Activated CD4-positive, alpha-beta T cell treated with anti-CD3 and anti-CD28 coated beads for 36 hours (primary cell): ENCODE data around the gene HSPG2. TPM values are rescaled to one million over a fixed set of nuclear protein-coding genes. Genes with fewer than 3 reads are reported as not detected.

Experiments
- ATAC-seq: fragments of 200-7000 bp; cut with Tn5 transposase; one replicate; pipeline ENCODE4 v1.10.0; 2021; ENCODE audit warnings: mild to moderate bottlenecking, moderate library complexity
- CTCF ChIA-PET: fragments of 350-600 bp; sonication (Branson Sonifier 250); formaldehyde crosslinking; loops from one replicate; lab custom pipeline; 2021; ENCODE audit warnings: antibody characterized with exemption; lab: Charles Lee
- POLR2A ChIA-PET: fragments of 350-600 bp; sonication (Branson Sonifier 250); formaldehyde crosslinking; loops from one replicate; lab custom pipeline; 2021; ENCODE audit warnings: antibody characterized with exemption, inconsistent platforms; lab: Charles Lee
- DNase-seq: peaks from one replicate; pipeline ENCODE4 v3.0.0-alpha.2; 2020
- H3K27ac Mint-ChIP-seq: one replicate; pipeline ENCODE4 v1.8.0; 2021; ENCODE audit warnings: mixed read lengths
- H3K27me3 Mint-ChIP-seq: one replicate; pipeline ENCODE4 v1.8.0; 2021; ENCODE audit warnings: mixed read lengths
- H3K36me3 Mint-ChIP-seq: one replicate; pipeline ENCODE4 v1.8.0; 2021; ENCODE audit warnings: low read depth, mixed read lengths
- H3K4me1 Mint-ChIP-seq: one replicate; pipeline ENCODE4 v1.8.0; 2021; ENCODE audit warnings: mixed read lengths
- H3K4me3 Mint-ChIP-seq: one replicate; pipeline ENCODE4 v1.8.0; 2021; ENCODE audit warnings: mild to moderate bottlenecking, moderate library complexity, mixed read lengths
- H3K9me3 Mint-ChIP-seq: one replicate; pipeline ENCODE4 v1.8.0; 2021; ENCODE audit warnings: low read depth, mixed read lengths
- intact Hi-C, 2 experiments: fragments of 100-400 bp; cut with DNase I in 1 of 2; cut with micrococcal nuclease in 1 of 2; formaldehyde crosslinking; loops; one replicate each; pipeline versions ENCODE4 v1.14.2 to v1.15.1; 2022 to 2024; cut with DNase I, micrococcal nuclease
- total RNA-seq, 2 experiments: library from RNA; stranded (reverse); gene quantifications; one replicate each; pipeline ENCODE4 v1.2.3, GENCODE V29; 2021

HSPG2 gene
- total RNA-seq, 2 experiments from 2014 or later: 19.6 to 20.6 TPM

GRCh38 chr1:21861602-21862429 is 75.3 kb downstream of the HSPG2 start:
- Mint-ChIP-seq H3K36me3 (peaks cover 8% of the 10 kb centered on the region), H3K27me3 (no peaks in the 10 kb centered on the region), H3K9me3 (no peaks in the 10 kb centered on the region), H3K27ac (no peak overlapping the region), H3K4me3 (no peak overlapping the region), H3K4me1 (no peaks in the 10 kb centered on the region)
- ATAC-seq: no peak
- ChIA-PET POLR2A (no interaction called here), CTCF (interaction anchor here (0.7 kb wide), 2 partner anchors 421 to 1818 kb away, joined by 3 read pairs; no protein-coding TSS in a partner anchor)
- no peak for DNase-seq
- intact Hi-C loops: no loop called here

GRCh38 chr1:21860971-21861370 is 76.1 kb downstream of the HSPG2 start:
- no peak for ATAC-seq
- H3K4me1 Mint-ChIP-seq: no peaks in the 10 kb centered on the region
- POLR2A ChIA-PET: no interaction called here

GRCh38 chr1:21859669-21860179 is 77.4 kb downstream of the HSPG2 start:
- no peak overlapping the region for H3K27ac Mint-ChIP-seq
- no peak for DNase-seq
- no peaks in the 10 kb centered on the region for H3K27me3 Mint-ChIP-seq
- CTCF ChIA-PET: no interaction called here
- POLR2A ChIA-PET: no interaction called here
- intact Hi-C loops: no loop called here
- no peak for ATAC-seq
- H3K4me1 Mint-ChIP-seq: no peaks in the 10 kb centered on the region
- H3K4me3 Mint-ChIP-seq: no peak overlapping the region
- peaks cover 8% of the 10 kb centered on the region for H3K36me3 Mint-ChIP-seq
- H3K9me3 Mint-ChIP-seq: no peaks in the 10 kb centered on the region

More at GRCh38 chr1:21860971-21861370, 76.1 kb downstream of the HSPG2 start:
- H3K27me3 Mint-ChIP-seq: no peaks in the 10 kb centered on the region
- intact Hi-C loops: no loop called here
- no peak overlapping the region for H3K27ac Mint-ChIP-seq
- no peak for DNase-seq
- H3K9me3 Mint-ChIP-seq: no peaks in the 10 kb centered on the region
- no peak overlapping the region for H3K4me3 Mint-ChIP-seq
- CTCF ChIA-PET: interaction anchor here (0.7 kb wide), 2 partner anchors 422 to 1817 kb away, joined by 3 read pairs; no protein-coding TSS in a partner anchor
- peaks cover 8% of the 10 kb centered on the region for H3K36me3 Mint-ChIP-seq

GRCh38 chr1:21857840-21858670 is 79.1 kb downstream of the HSPG2 start:
- H3K27ac Mint-ChIP-seq: no peak overlapping the region
- no peaks in the 10 kb centered on the region for H3K27me3 Mint-ChIP-seq
- H3K9me3 Mint-ChIP-seq: no peaks in the 10 kb centered on the region
- intact Hi-C loops: no loop called here
- ChIA-PET CTCF (interaction anchor here (0.8 kb wide), 1 partner anchor 148 kb away, joined by 4 read pairs; no protein-coding TSS in a partner anchor), POLR2A (no interaction called here)
- no peak for DNase-seq
- ATAC-seq: no peak
- no peaks in the 10 kb centered on the region for H3K4me1 Mint-ChIP-seq
- H3K4me3 Mint-ChIP-seq: no peak overlapping the region
- H3K36me3 Mint-ChIP-seq: peaks cover 8% of the 10 kb centered on the region

- intact Hi-C loops: no loop called here
- Mint-ChIP-seq H3K9me3 (no peaks in the 10 kb centered on the region), H3K27me3 (no peaks in the 10 kb centered on the region), H3K27ac (no peak overlapping the region), H3K4me1 (no peaks in the 10 kb centered on the region), H3K36me3 (peaks cover 8% of the 10 kb centered on the region), H3K4me3 (no peak overlapping the region)
- POLR2A ChIA-PET: no interaction called here
- CTCF ChIA-PET: no interaction called here
- no peak for DNase-seq
- no peak for ATAC-seq
Measured at GRCh38 chr1:21857142-21857839, 79.8 kb downstream of the HSPG2 start.

- Mint-ChIP-seq H3K27me3 (no peaks in the 10 kb centered on the region), H3K27ac (no peak overlapping the region), H3K36me3 (no peaks in the 10 kb centered on the region), H3K4me1 (no peaks in the 10 kb centered on the region), H3K9me3 (no peaks in the 10 kb centered on the region), H3K4me3 (no peak overlapping the region)
- intact Hi-C loops: no loop called here
- no peak for DNase-seq
- ChIA-PET CTCF (interaction anchor here (0.6 kb wide), 1 partner anchor 96 kb away, joined by 4 read pairs; no protein-coding TSS in a partner anchor), POLR2A (no interaction called here)
- ATAC-seq: peak; percentile 26
Measured at GRCh38 chr1:21855257-21856096, 81.6 kb downstream of the HSPG2 start.

GRCh38 chr1:21854751-21855131 is 82.4 kb downstream of the HSPG2 start:
- H3K36me3 Mint-ChIP-seq: no peaks in the 10 kb centered on the region
- no peak for ATAC-seq
- H3K27me3 Mint-ChIP-seq: no peaks in the 10 kb centered on the region
- intact Hi-C loops: no loop called here
- H3K27ac Mint-ChIP-seq: no peak overlapping the region
- no peak for DNase-seq
- H3K4me3 Mint-ChIP-seq: no peak overlapping the region
- ChIA-PET CTCF (no interaction called here), POLR2A (no interaction called here)
- no peaks in the 10 kb centered on the region for H3K9me3 Mint-ChIP-seq
- H3K4me1 Mint-ChIP-seq: no peaks in the 10 kb centered on the region

- DNase-seq (no peak), ATAC-seq (no peak)
- ChIA-PET CTCF (no interaction called here), POLR2A (interaction anchor here (0.7 kb wide), 1 partner anchor 290 kb away, joined by 3 read pairs; no protein-coding TSS in a partner anchor)
- Mint-ChIP-seq H3K27me3 (no peaks in the 10 kb centered on the region), H3K36me3 (no peaks in the 10 kb centered on the region), H3K4me3 (no peak overlapping the region), H3K27ac (no peak overlapping the region), H3K9me3 (no peaks in the 10 kb centered on the region), H3K4me1 (no peaks in the 10 kb centered on the region)
- intact Hi-C loops: no loop called here
Measured at GRCh38 chr1:21854090-21854750, 82.9 kb downstream of the HSPG2 start.

- DNase-seq: no peak
- Mint-ChIP-seq H3K4me3 (no peak overlapping the region), H3K27ac (no peak overlapping the region), H3K9me3 (no peaks in the 10 kb centered on the region), H3K36me3 (no peaks in the 10 kb centered on the region), H3K4me1 (no peaks in the 10 kb centered on the region), H3K27me3 (no peaks in the 10 kb centered on the region)
- intact Hi-C loops: no loop called here
- ATAC-seq: no peak
- ChIA-PET POLR2A (interaction anchor here (0.7 kb wide), 1 partner anchor 26 kb away, joined by 4 read pairs; no protein-coding TSS in a partner anchor), CTCF (no interaction called here)
Measured at GRCh38 chr1:21853131-21853427, 84.0 kb downstream of the HSPG2 start.
